Endothelial cell (in vitro differentiated cells): ENCODE measurements around the gene RBM19. TPM values are rescaled to one million over a fixed set of nuclear protein-coding genes. Genes with fewer than 3 reads are reported as not detected.
"Not testable (repeated sequence)": the region's sequence is repeated elsewhere in the genome, so short reads cannot be mapped to it uniquely, and the experiment has no call there.

ENCODE experiments used
- DNase-seq: peaks from one replicate; pipeline ENCODE4 v3.0.0; 2021; ENCODE audit warnings: low spot score
- H3K27ac Mint-ChIP-seq: one replicate; pipeline ENCODE4 v1.8.0; 2021; ENCODE audit warnings: mixed read lengths, inconsistent platforms; ENCODE audit not compliant: unreplicated experiment
- H3K27me3 Mint-ChIP-seq: one replicate; pipeline ENCODE4 v1.8.0; 2021; ENCODE audit warnings: mild to moderate bottlenecking, moderate library complexity, mixed read lengths, inconsistent platforms; ENCODE audit not compliant: unreplicated experiment
- H3K36me3 Mint-ChIP-seq: one replicate; pipeline ENCODE4 v1.8.0; 2021; ENCODE audit warnings: mild to moderate bottlenecking, low read depth, mixed read lengths, inconsistent platforms; ENCODE audit not compliant: unreplicated experiment
- H3K4me1 Mint-ChIP-seq: one replicate; pipeline ENCODE4 v1.8.0; 2021; ENCODE audit warnings: mild to moderate bottlenecking, mixed read lengths, inconsistent platforms; ENCODE audit not compliant: unreplicated experiment
- H3K4me3 Mint-ChIP-seq: one replicate; pipeline ENCODE4 v1.8.0; 2021; ENCODE audit warnings: mild to moderate bottlenecking, mixed read lengths, inconsistent platforms; ENCODE audit not compliant: unreplicated experiment
- H3K9me3 Mint-ChIP-seq: one replicate; pipeline ENCODE4 v1.8.0; 2021; ENCODE audit warnings: mixed read lengths, inconsistent platforms; ENCODE audit not compliant: unreplicated experiment
- total RNA-seq: library from RNA; stranded (reverse); fragmentation: NEBNext Ultra II Directional; extraction: Animal tissue kit (Norgen Biotek cat#: 25700); gene quantifications from one replicate; pipeline ENCODE4 v1.2.1, GENCODE V29; 2021; ENCODE audit not compliant: unreplicated experiment
- TF ChIP-seq, protein P1 (sequence below): fragments of 200-600 bp; sonication (generic); IDR thresholded peaks from one replicate; pipeline ENCODE4 v1.5.0; 2021; ENCODE audit warnings: antibody characterized with exemption; ENCODE audit not compliant: unreplicated experiment

The RBM19 gene
- total RNA-seq, 1 donor from 2014 or later: 27.4 TPM

DNA sequence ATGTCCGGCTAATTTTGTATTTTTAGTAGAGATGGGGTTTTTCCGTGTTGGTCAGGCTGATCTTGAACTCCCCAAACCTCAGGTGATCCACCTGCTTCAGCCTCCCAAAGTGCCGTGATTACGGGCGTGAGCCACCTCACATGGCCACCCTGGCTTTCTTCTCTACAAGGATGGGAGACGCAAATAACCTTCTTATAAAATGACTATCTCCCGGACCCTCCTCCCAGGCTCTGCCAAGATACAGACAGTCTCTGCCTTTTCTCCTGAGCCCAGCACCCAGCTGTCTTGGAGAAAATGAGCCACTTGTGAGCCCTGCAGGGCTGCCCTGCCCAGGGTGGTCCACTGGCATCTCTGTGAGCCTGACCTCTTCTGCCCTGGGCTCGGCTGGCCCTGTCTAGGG, 34.7 kb upstream of the RBM19 start:
- TF ChIP-seq, protein P1, sequence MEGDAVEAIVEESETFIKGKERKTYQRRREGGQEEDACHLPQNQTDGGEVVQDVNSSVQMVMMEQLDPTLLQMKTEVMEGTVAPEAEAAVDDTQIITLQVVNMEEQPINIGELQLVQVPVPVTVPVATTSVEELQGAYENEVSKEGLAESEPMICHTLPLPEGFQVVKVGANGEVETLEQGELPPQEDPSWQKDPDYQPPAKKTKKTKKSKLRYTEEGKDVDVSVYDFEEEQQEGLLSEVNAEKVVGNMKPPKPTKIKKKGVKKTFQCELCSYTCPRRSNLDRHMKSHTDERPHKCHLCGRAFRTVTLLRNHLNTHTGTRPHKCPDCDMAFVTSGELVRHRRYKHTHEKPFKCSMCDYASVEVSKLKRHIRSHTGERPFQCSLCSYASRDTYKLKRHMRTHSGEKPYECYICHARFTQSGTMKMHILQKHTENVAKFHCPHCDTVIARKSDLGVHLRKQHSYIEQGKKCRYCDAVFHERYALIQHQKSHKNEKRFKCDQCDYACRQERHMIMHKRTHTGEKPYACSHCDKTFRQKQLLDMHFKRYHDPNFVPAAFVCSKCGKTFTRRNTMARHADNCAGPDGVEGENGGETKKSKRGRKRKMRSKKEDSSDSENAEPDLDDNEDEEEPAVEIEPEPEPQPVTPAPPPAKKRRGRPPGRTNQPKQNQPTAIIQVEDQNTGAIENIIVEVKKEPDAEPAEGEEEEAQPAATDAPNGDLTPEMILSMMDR: no peak
- Mint-ChIP-seq H3K36me3 (no peaks in the 10 kb centered on the region), H3K9me3 (no peaks in the 10 kb centered on the region), H3K4me3 (no peak overlapping the region), H3K4me1 (no peaks in the 10 kb centered on the region), H3K27ac (no peak overlapping the region), H3K27me3 (no peaks in the 10 kb centered on the region)
- DNase-seq: no peak

DNA sequence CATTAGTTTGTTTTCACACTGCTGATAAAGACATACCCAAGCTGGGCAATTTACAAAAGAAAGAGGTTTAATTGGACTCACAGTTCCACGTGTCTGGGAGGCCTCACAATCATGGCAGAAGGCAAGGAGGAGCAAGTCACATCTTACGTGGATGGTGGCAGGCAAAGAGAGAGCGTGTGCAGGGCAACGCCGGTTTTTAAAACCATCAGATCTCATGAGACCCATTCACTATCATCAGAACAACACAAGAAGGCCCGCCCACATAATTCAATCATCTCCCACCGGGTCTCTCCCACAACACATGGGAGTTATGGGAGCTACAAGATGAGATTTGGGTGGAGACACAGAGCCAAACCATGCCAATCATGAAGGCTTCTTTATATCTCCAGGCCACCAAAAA, 34.1 kb upstream of the RBM19 start:
- H3K36me3 Mint-ChIP-seq, H3K27me3 Mint-ChIP-seq, H3K9me3 Mint-ChIP-seq, H3K4me3 Mint-ChIP-seq, H3K27ac Mint-ChIP-seq, H3K4me1 Mint-ChIP-seq, DNase-seq: not testable (repeated sequence)

DNA sequence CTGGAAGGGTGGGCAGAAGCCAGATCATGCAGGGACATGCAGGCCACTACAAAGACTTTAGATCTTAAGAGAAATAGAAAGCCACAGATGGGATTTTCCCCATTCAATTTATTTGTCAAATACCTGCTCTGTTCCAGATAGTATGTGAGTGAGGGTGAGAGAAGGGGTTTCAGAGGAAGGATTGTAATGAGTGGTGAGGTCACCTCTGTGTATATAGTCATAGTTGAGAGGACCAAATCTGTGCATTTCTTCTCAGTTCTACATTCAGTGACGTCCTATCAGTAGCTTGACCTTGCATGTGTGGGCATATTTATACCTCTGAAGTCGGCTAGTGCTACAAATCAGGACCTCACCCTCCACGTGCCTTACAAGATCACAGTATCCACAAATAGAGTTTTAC, 31.2 kb upstream of the RBM19 start:
- Mint-ChIP-seq H3K36me3 (no peaks in the 10 kb centered on the region), H3K27me3 (no peaks in the 10 kb centered on the region), H3K27ac (no peak overlapping the region), H3K4me3 (no peak overlapping the region), H3K9me3 (no peaks in the 10 kb centered on the region), H3K4me1 (no peaks in the 10 kb centered on the region)
- no peak for DNase-seq
- TF ChIP-seq, protein P1: no peak

DNA sequence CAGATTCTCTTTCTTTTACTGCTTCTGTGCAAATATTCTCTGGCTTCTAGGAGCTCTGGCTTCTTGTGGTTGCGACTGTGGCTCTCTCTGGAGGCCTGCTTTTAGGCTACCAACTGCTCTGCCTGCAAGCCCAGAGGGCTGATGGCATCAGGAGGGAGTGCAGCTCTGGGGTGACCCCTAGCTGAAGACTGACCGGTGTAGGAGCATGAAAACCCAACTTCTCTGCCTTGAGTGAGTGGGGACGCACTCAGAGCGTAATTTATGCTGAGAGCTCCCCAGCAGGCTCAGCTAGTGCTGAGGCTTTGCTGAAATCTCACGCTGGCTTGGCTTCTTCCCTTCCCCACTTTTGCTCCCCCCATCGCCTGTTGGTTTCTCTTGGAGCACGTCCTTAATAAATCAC, 29.9 kb upstream of the RBM19 start:
- H3K27me3 Mint-ChIP-seq: no peaks in the 10 kb centered on the region
- TF ChIP-seq, protein P1: no peak
- H3K4me3 Mint-ChIP-seq: no peak overlapping the region
- no peak overlapping the region for H3K27ac Mint-ChIP-seq
- H3K36me3 Mint-ChIP-seq: no peaks in the 10 kb centered on the region
- no peaks in the 10 kb centered on the region for H3K9me3 Mint-ChIP-seq
- H3K4me1 Mint-ChIP-seq: no peaks in the 10 kb centered on the region
- peak; percentile 6 for DNase-seq

DNA sequence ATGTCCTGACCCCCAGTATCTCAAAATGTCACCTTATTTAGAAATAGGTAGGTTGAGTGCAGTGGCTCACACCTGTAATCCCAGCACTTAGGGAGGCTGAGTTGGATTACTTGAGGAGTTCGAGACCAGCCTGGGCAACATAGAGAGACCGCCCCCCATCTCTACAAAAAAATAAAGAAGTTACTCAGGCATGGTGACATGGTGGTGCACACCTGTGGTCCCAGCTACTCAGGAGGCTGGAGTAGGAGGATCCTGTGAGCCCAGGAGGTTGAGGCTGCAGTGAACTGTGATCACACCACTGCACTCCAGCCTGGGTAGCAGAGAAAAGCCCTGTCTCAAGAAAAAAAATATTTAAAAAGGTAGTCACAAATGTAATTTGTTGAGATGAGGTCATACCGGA, 27.9 kb upstream of the RBM19 start:
- Mint-ChIP-seq H3K27ac (no peak overlapping the region), H3K27me3 (peaks cover 4% of the 10 kb centered on the region)

DNA sequence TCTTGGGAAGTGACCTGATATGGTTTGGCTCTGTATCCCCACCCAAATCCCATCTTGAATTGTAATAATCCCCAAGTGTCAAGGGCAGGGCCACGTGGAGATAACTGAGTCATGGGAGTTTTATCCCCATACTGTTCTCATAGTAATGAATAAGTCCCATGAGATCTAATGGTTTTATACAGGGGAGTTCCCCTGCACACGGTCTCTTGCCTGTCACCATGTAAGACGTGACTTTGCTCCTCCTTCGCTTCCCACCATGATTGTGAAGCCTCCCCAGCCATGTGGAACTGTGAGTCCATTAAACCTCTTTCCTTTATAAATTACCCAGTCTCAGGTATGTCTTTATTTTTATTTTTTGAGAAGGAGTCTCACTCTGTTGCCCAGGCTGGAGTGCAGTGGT, 26.6 kb upstream of the RBM19 start:
- H3K4me3 Mint-ChIP-seq, H3K27ac Mint-ChIP-seq, H3K9me3 Mint-ChIP-seq, DNase-seq, H3K4me1 Mint-ChIP-seq, H3K36me3 Mint-ChIP-seq, H3K27me3 Mint-ChIP-seq: not testable (repeated sequence)

More for the DNA sequence above, 27.9 kb upstream of the RBM19 start:
- Mint-ChIP-seq H3K4me1 (no peaks in the 10 kb centered on the region), H3K9me3 (no peaks in the 10 kb centered on the region), H3K36me3 (no peaks in the 10 kb centered on the region), H3K4me3 (no peak overlapping the region)
- TF ChIP-seq, protein P1: no peak
- no peak for DNase-seq
